ENCODE data around the gene DDX4. TPM values are rescaled to one million over a fixed set of nuclear protein-coding genes. Genes with fewer than 3 reads are reported as not detected.

Gene DDX4
- total RNA-seq, 4 donors from 2014 or later, result 0.27 to 0.33 TPM; not detected in 2

GRCh38 chr5:55853818-55854217 is 116.0 kb downstream of the DDX4 start:
- H3K27me3 ChIP-seq, result no peaks in the 10 kb centered on the region
- no peaks in the 10 kb centered on the region for H3K36me3 ChIP-seq
- TF ChIP-seq CTCF (IDR thresholded peaks at IDR 0.05) (no peak), POLR2A (IDR thresholded peaks at IDR 0.05) (no peak)
- no peaks in the 10 kb centered on the region for H3K4me1 ChIP-seq
- no peaks in the 10 kb centered on the region for H3K9me3 ChIP-seq
- DNase-seq, result no peak
- intact Hi-C loops (cut with DNase I), result no loop called here
- no peak overlapping the region for H3K4me3 ChIP-seq (replicated peaks in 1 of 3)
- 53 to 56% methylated on average over 3 of the region's 3 CpGs for WGBS, 2 donors
- no peak overlapping the region for H3K27ac ChIP-seq

- TF ChIP-seq CTCF (IDR thresholded peaks at IDR 0.05) (no peak), POLR2A (IDR thresholded peaks at IDR 0.05) (no peak)
- no peak overlapping the region for H3K27ac ChIP-seq
- no peaks in the 10 kb centered on the region for H3K4me1 ChIP-seq
- WGBS, 2 donors, result 68 to 70% methylated on average over 5 of the region's 5 CpGs
- no peaks in the 10 kb centered on the region for H3K9me3 ChIP-seq
- no peak for DNase-seq
- no peaks in the 10 kb centered on the region for H3K27me3 ChIP-seq
- intact Hi-C loops (cut with DNase I), result no loop called here
- H3K4me3 ChIP-seq (replicated peaks in 1 of 3), result no peak overlapping the region
- H3K36me3 ChIP-seq, result no peaks in the 10 kb centered on the region
Measured at GRCh38 chr5:55855509-55855908, 117.6 kb downstream of the DDX4 start.

GRCh38 chr5:55856516-55857246 is 118.8 kb downstream of the DDX4 start:
- WGBS, 2 donors, result 82 to 87% methylated on average over 5 of the region's 5 CpGs
- no peaks in the 10 kb centered on the region for H3K4me1 ChIP-seq
- H3K27me3 ChIP-seq, result no peaks in the 10 kb centered on the region
- DNase-seq, result no peak
- H3K4me3 ChIP-seq (replicated peaks in 1 of 3), result no peak overlapping the region
- no peaks in the 10 kb centered on the region for H3K36me3 ChIP-seq
- no peak overlapping the region for H3K27ac ChIP-seq
- intact Hi-C loops (cut with DNase I), result no loop called here
- no peaks in the 10 kb centered on the region for H3K9me3 ChIP-seq
- TF ChIP-seq CTCF (IDR thresholded peaks at IDR 0.05), result no peak
- no peak for TF ChIP-seq POLR2A (IDR thresholded peaks at IDR 0.05)

GRCh38 chr5:55857247-55857640 is 119.4 kb downstream of the DDX4 start:
- intact Hi-C loops (cut with DNase I), result no loop called here
- H3K36me3 ChIP-seq, result no peaks in the 10 kb centered on the region
- no peak overlapping the region for H3K4me3 ChIP-seq (replicated peaks in 1 of 3)
- no peak overlapping the region for H3K27ac ChIP-seq
- H3K27me3 ChIP-seq, result no peaks in the 10 kb centered on the region
- no peaks in the 10 kb centered on the region for H3K9me3 ChIP-seq
- no peak for DNase-seq
- 91 to 93% methylated on average over 4 of the region's 4 CpGs for WGBS, 2 donors
- H3K4me1 ChIP-seq, result no peaks in the 10 kb centered on the region
- no peak for TF ChIP-seq CTCF (IDR thresholded peaks at IDR 0.05)
- no peak for TF ChIP-seq POLR2A (IDR thresholded peaks at IDR 0.05)

GRCh38 chr5:55858104-55858503 is 120.2 kb downstream of the DDX4 start:
- Histone ChIP-seq H3K27ac (no peak overlapping the region), H3K27me3 (no peaks in the 10 kb centered on the region), H3K36me3 (no peaks in the 10 kb centered on the region), H3K9me3 (no peaks in the 10 kb centered on the region), H3K4me3 (replicated peaks in 1 of 3) (no peak overlapping the region), H3K4me1 (no peaks in the 10 kb centered on the region)
- intact Hi-C loops (cut with DNase I), result no loop called here
- 81 to 89% methylated on average over 2 of the region's 2 CpGs for WGBS, 2 donors
- DNase-seq, result no peak
- no peak for TF ChIP-seq CTCF (IDR thresholded peaks at IDR 0.05)
- TF ChIP-seq POLR2A (IDR thresholded peaks at IDR 0.05), result no peak

All from thyroid gland (tissue), 4 donors.